K562 (cell line): Measurements from ENCODE around the gene POLR1H. TPM values are rescaled to one million over a fixed set of nuclear protein-coding genes. Genes with fewer than 3 reads are reported as not detected.

Experiments used
- ARID2 ChIP-seq: fragments of 450-650 bp; IDR thresholded peaks from 2 replicates; pipeline ENCODE4 v1.6.1; 2017; ENCODE audit warnings: antibody characterized with exemption, mild to moderate bottlenecking
- BHLHE40 ChIP-seq: IDR thresholded peaks from 2 replicates; pipeline ENCODE4 v1.6.1; 2011; ENCODE audit warnings: low read length, improper control_type of control experiment
- BMI1 ChIP-seq: fragments of 150-350 bp; IDR thresholded peaks from 2 replicates; pipeline ENCODE4 v1.6.1; 2014; ENCODE audit warnings: low read length
- BRF1 ChIP-seq: IDR thresholded peaks from 3 replicates; pipeline ENCODE4 v1.6.1; 2011; ENCODE audit warnings: borderline replicate concordance, mild to moderate bottlenecking; ENCODE audit not compliant: insufficient read length; ENCODE audit errors: extremely low read depth
- CCNT2 ChIP-seq: IDR thresholded peaks from 2 replicates; pipeline ENCODE4 v1.6.1; 2011; ENCODE audit warnings: borderline replicate concordance, low read depth, mild to moderate bottlenecking, moderate library complexity, mixed read lengths, low read length; ENCODE audit not compliant: insufficient read length; ENCODE audit errors: extremely low read depth
- ERF ChIP-seq: fragments of 450-650 bp; formaldehyde crosslinking; IDR thresholded peaks from 2 replicates; pipeline ENCODE4 v1.4.0; 2020; ENCODE audit warnings: mild to moderate bottlenecking, mixed read lengths
- HNRNPLL ChIP-seq: fragments of 200-400 bp; formaldehyde crosslinking; IDR thresholded peaks from 2 replicates; pipeline ENCODE4 v1.6.1; 2017; ENCODE audit warnings: low read length, low read depth, mild to moderate bottlenecking; ENCODE audit not compliant: poor library complexity, severe bottlenecking
- MTA1 ChIP-seq: fragments of 450-650 bp; IDR thresholded peaks from 2 replicates; pipeline ENCODE4 v1.6.1; 2017; ENCODE audit warnings: borderline replicate concordance
- NBN ChIP-seq: fragments of 450-650 bp; IDR thresholded peaks from 2 replicates; pipeline ENCODE4 v1.6.1; 2016; ENCODE audit warnings: low read depth, mild to moderate bottlenecking
- NFIC ChIP-seq: fragments of 450-650 bp; IDR thresholded peaks from 2 replicates; pipeline ENCODE4 v1.6.1; 2017; ENCODE audit warnings: mild to moderate bottlenecking, inconsistent platforms
- NRF1 ChIP-seq, 2 experiments: fragments of 450-650 bp; IDR thresholded peaks in 1 of 2; conservative IDR thresholded peaks in 1 of 2; 2 replicates each; pipeline ENCODE4 v1.6.1; 2014; ENCODE audit warnings: mild to moderate bottlenecking in 2 of 2
- TARDBP ChIP-seq: fragments of 450-650 bp; IDR thresholded peaks from 2 replicates; pipeline ENCODE4 v1.6.1; 2016
- TGIF2 ChIP-seq: sonication (generic); formaldehyde crosslinking; IDR thresholded peaks from 2 replicates; pipeline ENCODE4 v1.8.1; 2022; ENCODE audit warnings: mild to moderate bottlenecking, missing genetic modification reagents, moderate library complexity
- ZC3H8 ChIP-seq: fragments of 450-650 bp; IDR thresholded peaks from 2 replicates; pipeline ENCODE4 v1.6.1; 2017
- ZNF23 ChIP-seq: fragments of 250-450 bp; sonication (Bioruptor Pico); IDR thresholded peaks from 2 replicates; pipeline ENCODE4 v1.4.0; 2020; ENCODE audit warnings: mild to moderate bottlenecking
- ZNF445 ChIP-seq: fragments of 250-450 bp; sonication (Bioruptor Pico); IDR thresholded peaks from 2 replicates; pipeline ENCODE4 v1.4.0; 2020; ENCODE audit warnings: low read depth, mild to moderate bottlenecking, moderate library complexity
- ZNF644 ChIP-seq: fragments of 200-800 bp; sonication (Bioruptor generic); IDR thresholded peaks from 2 replicates; pipeline ENCODE4 v1.6.1; 2016; ENCODE audit warnings: low read depth, missing genetic modification characterization, missing compliant biosample characterization
- ZNF77 ChIP-seq: fragments of 250-450 bp; sonication (Bioruptor Pico); IDR thresholded peaks from 2 replicates; pipeline ENCODE4 v1.5.0; 2020
- ZNF780A ChIP-seq: fragments of 250-450 bp; sonication (Bioruptor Pico); IDR thresholded peaks from 2 replicates; pipeline ENCODE4 v1.5.0; 2021; ENCODE audit warnings: mild to moderate bottlenecking
- ZSCAN32 ChIP-seq: fragments of 450-650 bp; formaldehyde crosslinking; IDR thresholded peaks from 2 replicates; pipeline ENCODE4 v1.4.0; 2020; ENCODE audit warnings: mild to moderate bottlenecking, moderate library complexity
- polyA plus RNA-seq, 8 experiments: library from polyadenylated mRNA; depleted of rRNA in 4 of 8; stranded (reverse) in 5 of 8; unstranded in 3 of 8; fragments of >200 nt; fragmentation: Nextera tagmentation in 2 of 8; fragmentation: Illumina TruSeq in 1 of 8; extraction: Ambion mirVana in 2 of 8; extraction: Trizol in 1 of 8; gene quantifications; 2 replicates each; pipeline versions ENCODE4 v1.2.1 to v1.2.3, GENCODE V29; 2011 to 2014; ENCODE audit warnings: inconsistent platforms in 1 of 8, missing spikeins in 1 of 8
- total RNA-seq, 7 experiments: library from RNA; depleted of rRNA in 6 of 7; stranded (reverse); fragments of >200 nt in 6 of 7; fragmentation: Illumina TruSeq in 2 of 7; extraction: Trizol in 2 of 7; gene quantifications; 2 replicates each; pipeline versions ENCODE4 v1.2.1 to v1.2.3, GENCODE V29; 2011 to 2021; ENCODE audit warnings: low replicate concordance in 1 of 7
- TF ChIP-seq, protein P1 (sequence below): fragments of 250-450 bp; sonication (Bioruptor Pico); IDR thresholded peaks from 2 replicates; pipeline ENCODE4 v1.8.0; 2022; ENCODE audit warnings: moderate library complexity, mild to moderate bottlenecking, inconsistent platforms
- TF ChIP-seq, protein P2 (sequence below): fragments of 200-400 bp; formaldehyde crosslinking; IDR thresholded peaks from 2 replicates; pipeline ENCODE4 v1.6.1; 2017; ENCODE audit warnings: mild to moderate bottlenecking, low read depth, low read length, moderate library complexity
- TF ChIP-seq, protein P3 (sequence below): fragments of 450-650 bp; formaldehyde crosslinking; IDR thresholded peaks from 2 replicates; pipeline ENCODE4 v1.4.0; 2022; ENCODE audit warnings: missing genetic modification characterization

POLR1H gene
- total and polyA plus RNA-seq, 9 of the 15 experiments (the other 6 are each of a cell fraction or from before 2014, with no cell fraction given), result 92.2 to 333 (median 143) TPM

DNA sequence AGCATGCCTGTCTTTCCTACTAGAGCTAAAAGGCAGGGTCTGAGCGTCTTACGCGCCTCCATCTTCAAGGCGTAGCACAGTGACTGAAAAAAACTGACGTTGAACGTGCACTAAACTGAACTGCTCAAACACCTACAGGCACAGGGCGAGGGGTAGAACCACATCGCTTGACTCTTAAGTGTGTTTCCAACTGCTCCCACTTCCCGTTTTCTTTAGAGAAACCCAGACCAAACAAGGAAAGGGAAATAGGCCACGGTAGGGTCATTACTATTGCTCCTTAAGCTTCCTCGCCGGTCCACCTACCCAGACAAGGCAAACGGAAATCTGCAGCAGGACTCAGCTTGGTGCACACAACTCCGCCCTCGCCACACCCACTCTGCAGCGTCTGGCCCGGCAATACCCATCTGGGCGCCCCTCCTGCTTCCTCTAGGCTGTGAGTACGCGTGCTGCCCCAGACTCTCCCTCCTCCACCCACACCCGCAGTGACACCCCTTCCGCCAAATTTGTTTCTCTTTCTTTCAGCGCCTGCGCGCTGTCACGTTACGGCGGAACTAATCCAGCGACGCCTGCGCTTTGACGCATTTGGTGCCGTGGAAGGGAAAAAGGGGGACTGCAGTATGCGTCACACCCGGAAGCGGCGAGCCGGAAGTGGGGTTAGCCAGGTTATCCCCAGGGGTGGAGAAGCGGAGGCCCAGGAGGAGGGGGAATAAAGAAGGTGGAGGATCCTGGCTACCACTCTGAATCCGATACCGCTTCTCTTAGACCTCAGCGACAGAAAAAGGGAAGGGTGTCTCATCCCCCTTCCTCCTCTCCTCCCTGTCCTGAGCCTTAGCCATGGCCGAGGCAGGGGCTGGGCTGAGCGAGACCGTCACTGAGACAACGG is 5.8 kb downstream of the POLR1H start, which contains the start of gene PPP1R11 (continued):
- peak; percentile 11; the same call in 1 of the 2 replicates for TF ChIP-seq ERF (CRISPR knock-in tag)
- TF ChIP-seq ZSCAN32 (CRISPR knock-in tag), result peak; percentile 45; the same call in 1 of the 2 replicates
- no peak for TF ChIP-seq BRF1
- TF ChIP-seq NRF1 (conservative IDR thresholded peaks at IDR 0.05 in 1 of 2, IDR thresholded peaks at IDR 0.05 in 1 of 2), result peak; percentile 98
- TF ChIP-seq TARDBP, result 0 out of 2 replicates have a peak, but pooled peaks have one; percentile 10
- no peak for TF ChIP-seq ZNF445 (CRISPR knock-in tag)
- TF ChIP-seq NFIC, result peak; percentile 30
- TF ChIP-seq BHLHE40, result peak; percentile 95
- TF ChIP-seq, protein P1, sequence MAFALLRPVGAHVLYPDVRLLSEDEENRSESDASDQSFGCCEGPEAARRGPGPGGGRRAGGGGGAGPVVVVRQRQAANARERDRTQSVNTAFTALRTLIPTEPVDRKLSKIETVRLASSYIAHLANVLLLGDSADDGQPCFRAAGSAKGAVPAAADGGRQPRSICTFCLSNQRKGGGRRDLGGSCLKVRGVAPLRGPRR (CRISPR knock-in tag), result no peak
- TF ChIP-seq ZNF23 (CRISPR knock-in tag), result no peak
- no peak; the same call in 1 of the 2 replicates for TF ChIP-seq NBN
- TF ChIP-seq HNRNPLL, result peak; percentile 92
- TF ChIP-seq ZNF77 (CRISPR knock-in tag), result 0 out of 2 replicates have a peak, but pooled peaks have one; percentile 28
- TF ChIP-seq ZNF644 (tag), result peak; percentile 26; the same call in 1 of the 2 replicates
- TF ChIP-seq, protein P2, sequence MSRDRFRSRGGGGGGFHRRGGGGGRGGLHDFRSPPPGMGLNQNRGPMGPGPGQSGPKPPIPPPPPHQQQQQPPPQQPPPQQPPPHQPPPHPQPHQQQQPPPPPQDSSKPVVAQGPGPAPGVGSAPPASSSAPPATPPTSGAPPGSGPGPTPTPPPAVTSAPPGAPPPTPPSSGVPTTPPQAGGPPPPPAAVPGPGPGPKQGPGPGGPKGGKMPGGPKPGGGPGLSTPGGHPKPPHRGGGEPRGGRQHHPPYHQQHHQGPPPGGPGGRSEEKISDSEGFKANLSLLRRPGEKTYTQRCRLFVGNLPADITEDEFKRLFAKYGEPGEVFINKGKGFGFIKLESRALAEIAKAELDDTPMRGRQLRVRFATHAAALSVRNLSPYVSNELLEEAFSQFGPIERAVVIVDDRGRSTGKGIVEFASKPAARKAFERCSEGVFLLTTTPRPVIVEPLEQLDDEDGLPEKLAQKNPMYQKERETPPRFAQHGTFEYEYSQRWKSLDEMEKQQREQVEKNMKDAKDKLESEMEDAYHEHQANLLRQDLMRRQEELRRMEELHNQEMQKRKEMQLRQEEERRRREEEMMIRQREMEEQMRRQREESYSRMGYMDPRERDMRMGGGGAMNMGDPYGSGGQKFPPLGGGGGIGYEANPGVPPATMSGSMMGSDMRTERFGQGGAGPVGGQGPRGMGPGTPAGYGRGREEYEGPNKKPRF, result no peak
- no peak for TF ChIP-seq CCNT2
- no peak for TF ChIP-seq ZC3H8
- TF ChIP-seq ARID2, result no peak
- no peak for TF ChIP-seq TGIF2
- TF ChIP-seq, protein P3, sequence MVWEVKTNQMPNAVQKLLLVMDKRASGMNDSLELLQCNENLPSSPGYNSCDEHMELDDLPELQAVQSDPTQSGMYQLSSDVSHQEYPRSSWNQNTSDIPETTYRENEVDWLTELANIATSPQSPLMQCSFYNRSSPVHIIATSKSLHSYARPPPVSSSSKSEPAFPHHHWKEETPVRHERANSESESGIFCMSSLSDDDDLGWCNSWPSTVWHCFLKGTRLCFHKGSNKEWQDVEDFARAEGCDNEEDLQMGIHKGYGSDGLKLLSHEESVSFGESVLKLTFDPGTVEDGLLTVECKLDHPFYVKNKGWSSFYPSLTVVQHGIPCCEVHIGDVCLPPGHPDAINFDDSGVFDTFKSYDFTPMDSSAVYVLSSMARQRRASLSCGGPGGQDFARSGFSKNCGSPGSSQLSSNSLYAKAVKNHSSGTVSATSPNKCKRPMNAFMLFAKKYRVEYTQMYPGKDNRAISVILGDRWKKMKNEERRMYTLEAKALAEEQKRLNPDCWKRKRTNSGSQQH (CRISPR knock-in tag), result no peak
- TF ChIP-seq BMI1, result no peak
- peak; percentile 29; the same call in 1 of the 2 replicates for TF ChIP-seq MTA1
- TF ChIP-seq ZNF780A (CRISPR knock-in tag), result no peak
